ENCODE results near the gene ASXL1.
A peak's percentile ranks its signal among the peaks of the same experiment; 100 is the strongest.

Gene ASXL1

GRCh38 chr20:32440069-32440757 is 82.1 kb downstream of the ASXL1 start:
- H3K27ac Mint-ChIP-seq: peak overlapping the region; percentile 60
- no peaks in the 10 kb centered on the region for H3K27me3 Mint-ChIP-seq
- H3K4me3 Mint-ChIP-seq: no peak overlapping the region
- peaks cover 58% of the 10 kb centered on the region for H3K36me3 Mint-ChIP-seq
- CTCF ChIA-PET: no interaction called here
- DNase-seq: no peak
- no peaks in the 10 kb centered on the region for H3K4me1 Mint-ChIP-seq
- no peaks in the 10 kb centered on the region for H3K9me3 Mint-ChIP-seq

- Mint-ChIP-seq H3K9me3 (no peaks in the 10 kb centered on the region), H3K4me3 (no peak overlapping the region), H3K27me3 (no peaks in the 10 kb centered on the region), H3K4me1 (peaks cover 3% of the 10 kb centered on the region), H3K36me3 (peaks cover 61% of the 10 kb centered on the region), H3K27ac (no peak overlapping the region)
- no peak for DNase-seq
- CTCF ChIA-PET: interaction anchor here (0.6 kb wide), 1 partner anchor 32 kb away, joined by 3 read pairs; no protein-coding TSS in a partner anchor
These were observed 82.6 kb downstream of the ASXL1 start for GRCh38 chr20:32440758-32441078.

GRCh38 chr20:32441638-32442037 is 83.5 kb downstream of the ASXL1 start:
- no peak overlapping the region for H3K4me3 Mint-ChIP-seq
- H3K27ac Mint-ChIP-seq: no peak overlapping the region
- H3K9me3 Mint-ChIP-seq: no peaks in the 10 kb centered on the region
- peak; percentile 8 for DNase-seq
- H3K4me1 Mint-ChIP-seq: peaks cover 3% of the 10 kb centered on the region
- no peaks in the 10 kb centered on the region for H3K27me3 Mint-ChIP-seq
- peaks cover 57% of the 10 kb centered on the region for H3K36me3 Mint-ChIP-seq
- CTCF ChIA-PET: interaction anchor here (0.6 kb wide), 1 partner anchor 32 kb away, joined by 3 read pairs; no protein-coding TSS in a partner anchor

- CTCF ChIA-PET: interaction anchor here (1.3 kb wide), 1 partner anchor 80 kb away, joined by 3 read pairs; no protein-coding TSS in a partner anchor
These were observed 84.7 kb downstream of the ASXL1 start for GRCh38 chr20:32442630-32443373.

GRCh38 chr20:32443386-32443974 is 85.3 kb downstream of the ASXL1 start:
- H3K4me1 Mint-ChIP-seq: peaks cover 3% of the 10 kb centered on the region
- H3K27ac Mint-ChIP-seq: peak overlapping the region; percentile 75
- CTCF ChIA-PET: interaction anchor here (1.3 kb wide), 1 partner anchor 79 kb away, joined by 3 read pairs; no protein-coding TSS in a partner anchor
- H3K36me3 Mint-ChIP-seq: peaks cover 51% of the 10 kb centered on the region
- DNase-seq: peak; percentile 14
- no peaks in the 10 kb centered on the region for H3K9me3 Mint-ChIP-seq
- H3K27me3 Mint-ChIP-seq: no peaks in the 10 kb centered on the region
- no peak overlapping the region for H3K4me3 Mint-ChIP-seq

More at GRCh38 chr20:32442630-32443373, 84.7 kb downstream of the ASXL1 start:
- Mint-ChIP-seq H3K36me3 (peaks cover 54% of the 10 kb centered on the region), H3K4me1 (peaks cover 3% of the 10 kb centered on the region), H3K27ac (no peak overlapping the region), H3K27me3 (no peaks in the 10 kb centered on the region), H3K9me3 (no peaks in the 10 kb centered on the region), H3K4me3 (no peak overlapping the region)
- DNase-seq: peak; percentile 16

GRCh38 chr20:32444474-32445220 is 86.5 kb downstream of the ASXL1 start:
- peaks cover 3% of the 10 kb centered on the region for H3K4me1 Mint-ChIP-seq
- H3K36me3 Mint-ChIP-seq: peaks cover 48% of the 10 kb centered on the region
- CTCF ChIA-PET: interaction anchor here (0.7 kb wide), 1 partner anchor 12 kb away, joined by 3 read pairs; no protein-coding TSS in a partner anchor
- H3K27ac Mint-ChIP-seq: peak overlapping the region; percentile 42
- no peaks in the 10 kb centered on the region for H3K27me3 Mint-ChIP-seq
- H3K4me3 Mint-ChIP-seq: no peak overlapping the region
- no peaks in the 10 kb centered on the region for H3K9me3 Mint-ChIP-seq
- DNase-seq: peak; percentile 14

GRCh38 chr20:32445539-32446273 is 87.6 kb downstream of the ASXL1 start:
- CTCF ChIA-PET: no interaction called here
- Mint-ChIP-seq H3K4me3 (no peak overlapping the region), H3K4me1 (peaks cover 3% of the 10 kb centered on the region), H3K27me3 (no peaks in the 10 kb centered on the region), H3K27ac (peak overlapping the region; percentile 46), H3K36me3 (peaks cover 43% of the 10 kb centered on the region), H3K9me3 (no peaks in the 10 kb centered on the region)
- DNase-seq: no peak

GRCh38 chr20:32446301-32447100 is 88.4 kb downstream of the ASXL1 start:
- Mint-ChIP-seq H3K4me1 (peaks cover 3% of the 10 kb centered on the region), H3K36me3 (peaks cover 37% of the 10 kb centered on the region), H3K27me3 (no peaks in the 10 kb centered on the region), H3K9me3 (no peaks in the 10 kb centered on the region), H3K27ac (no peak overlapping the region), H3K4me3 (no peak overlapping the region)
- DNase-seq: no peak
- CTCF ChIA-PET: no interaction called here

GRCh38 chr20:32447136-32448027 is 89.3 kb downstream of the ASXL1 start:
- peaks cover 3% of the 10 kb centered on the region for H3K4me1 Mint-ChIP-seq
- no peaks in the 10 kb centered on the region for H3K9me3 Mint-ChIP-seq
- no peak for DNase-seq
- no peak overlapping the region for H3K4me3 Mint-ChIP-seq
- H3K27me3 Mint-ChIP-seq: no peaks in the 10 kb centered on the region
- H3K36me3 Mint-ChIP-seq: peaks cover 32% of the 10 kb centered on the region
- CTCF ChIA-PET: no interaction called here
- H3K27ac Mint-ChIP-seq: peak overlapping the region; percentile 5

GRCh38 chr20:32448306-32449056 is 90.3 kb downstream of the ASXL1 start:
- no peak overlapping the region for H3K27ac Mint-ChIP-seq
- no peaks in the 10 kb centered on the region for H3K9me3 Mint-ChIP-seq
- DNase-seq: no peak
- H3K27me3 Mint-ChIP-seq: no peaks in the 10 kb centered on the region
- peaks cover 3% of the 10 kb centered on the region for H3K4me1 Mint-ChIP-seq
- H3K4me3 Mint-ChIP-seq: no peak overlapping the region
- CTCF ChIA-PET: no interaction called here
- peaks cover 30% of the 10 kb centered on the region for H3K36me3 Mint-ChIP-seq

- DNase-seq: no peak
- H3K27me3 Mint-ChIP-seq: no peaks in the 10 kb centered on the region
- CTCF ChIA-PET: no interaction called here
- peaks cover 3% of the 10 kb centered on the region for H3K4me1 Mint-ChIP-seq
- H3K4me3 Mint-ChIP-seq: no peak overlapping the region
- H3K27ac Mint-ChIP-seq: peak overlapping the region; percentile 76
- no peaks in the 10 kb centered on the region for H3K9me3 Mint-ChIP-seq
- H3K36me3 Mint-ChIP-seq: peaks cover 27% of the 10 kb centered on the region
These were observed 91.1 kb downstream of the ASXL1 start for GRCh38 chr20:32449057-32449889.
